ENCODE measurements around the gene LRGUK. TPM values are rescaled to one million over a fixed set of nuclear protein-coding genes. Genes with fewer than 3 reads are reported as not detected.

Gene LRGUK
- total RNA-seq, 1 donor = 0.43 TPM

DNA sequence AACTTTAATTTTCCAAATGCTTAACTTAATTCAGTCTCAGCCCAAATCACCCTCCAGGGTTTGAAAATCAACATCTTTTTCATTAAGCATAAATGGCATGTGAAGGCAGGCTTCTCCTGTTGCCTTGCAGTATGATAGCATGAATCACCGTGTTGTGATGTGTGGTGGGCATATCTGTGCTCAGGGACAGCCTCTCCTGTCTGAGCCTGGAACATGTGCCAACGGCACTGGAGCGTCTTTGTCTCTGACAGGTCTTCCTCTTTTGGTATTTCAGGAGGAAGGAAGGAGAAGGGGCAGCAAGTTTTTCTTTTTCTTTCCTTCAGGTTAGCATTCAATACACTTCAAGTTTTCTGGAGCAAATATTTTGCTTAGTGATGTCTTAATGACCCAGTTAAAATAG is 57.6 kb downstream of the LRGUK start:
- DNase-seq (ENCODE audit: low read depth) = peak; percentile 3
- no peak for TF ChIP-seq CTCF (IDR thresholded peaks at IDR 0.05; ENCODE audit: insufficient read depth, low read depth, low read length)
- H3K4me3 ChIP-seq (ENCODE audit: low read depth, low read length) = no peak overlapping the region

DNA sequence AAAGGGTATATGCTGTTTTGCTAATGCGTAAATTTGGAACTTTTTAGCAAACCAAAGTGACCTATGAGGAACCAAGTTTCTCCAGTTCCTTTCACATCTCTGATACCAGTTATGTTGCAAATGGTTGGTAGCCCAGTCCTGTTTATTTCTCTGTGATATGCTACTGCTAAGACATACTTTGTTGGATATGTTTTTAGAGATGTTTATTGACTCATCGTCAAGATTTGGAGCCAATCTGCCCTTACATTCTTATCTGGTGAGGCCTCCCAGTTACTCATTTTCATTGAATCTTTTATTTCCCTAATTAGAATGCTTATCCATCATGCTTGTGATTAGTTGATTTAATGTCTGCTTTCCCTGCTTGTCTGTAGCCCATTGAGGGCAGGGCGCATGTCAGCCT is 58.9 kb downstream of the LRGUK start:
- no peak overlapping the region for H3K4me3 ChIP-seq (ENCODE audit: low read depth, low read length)
- peak; percentile 31 for DNase-seq (ENCODE audit: low read depth)
- TF ChIP-seq CTCF (IDR thresholded peaks at IDR 0.05; ENCODE audit: insufficient read depth, low read depth, low read length) = no peak

- no peak overlapping the region for H3K4me3 ChIP-seq (ENCODE audit: low read depth, low read length)
- no peak for DNase-seq (ENCODE audit: low read depth)
- TF ChIP-seq CTCF (IDR thresholded peaks at IDR 0.05; ENCODE audit: insufficient read depth, low read depth, low read length) = no peak
Observed at GRCh38 chr7:134186801-134187200, 59.7 kb downstream of the LRGUK start.

DNA sequence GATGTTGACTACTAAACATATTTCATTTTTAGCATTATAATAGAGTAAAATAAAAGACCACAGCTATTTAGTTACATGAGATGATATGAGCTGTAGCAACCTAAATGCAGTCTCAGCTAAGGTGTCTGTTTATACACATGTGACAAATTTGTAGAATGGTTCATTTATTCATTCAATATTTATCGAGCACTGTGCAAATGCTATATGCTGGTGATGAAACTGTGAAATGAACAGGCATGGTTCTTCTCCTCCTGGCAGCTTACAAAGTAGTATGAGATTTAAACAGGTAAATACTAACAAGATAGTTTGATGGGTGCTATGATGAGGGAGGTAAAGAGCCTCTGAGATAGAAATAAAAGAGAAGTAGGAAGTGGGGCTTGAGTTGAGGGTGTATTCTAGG is 60.8 kb downstream of the LRGUK start:
- no peak for DNase-seq (ENCODE audit: low read depth)
- TF ChIP-seq CTCF (IDR thresholded peaks at IDR 0.05; ENCODE audit: insufficient read depth, low read depth, low read length) = no peak
- H3K4me3 ChIP-seq (ENCODE audit: low read depth, low read length) = no peak overlapping the region

DNA sequence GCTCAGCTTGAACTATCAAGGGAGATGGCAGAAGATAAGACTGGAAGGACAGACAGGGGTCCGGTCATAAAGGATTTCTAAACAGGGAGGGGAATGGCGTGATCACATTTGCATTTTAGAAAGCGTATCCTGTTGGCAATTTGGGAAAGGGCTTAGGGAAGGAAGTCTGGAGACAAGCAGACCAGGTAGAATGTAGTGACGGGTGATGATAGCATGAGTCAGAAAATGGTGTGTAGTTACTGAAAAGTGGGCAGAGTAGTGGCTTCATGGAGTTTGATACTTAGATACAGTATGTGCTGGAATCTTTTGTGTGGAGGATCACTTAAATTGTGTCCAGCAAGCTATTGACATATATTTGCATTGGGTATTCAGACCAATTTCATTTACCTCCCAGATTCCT is 61.2 kb downstream of the LRGUK start:
- no peak for TF ChIP-seq CTCF (IDR thresholded peaks at IDR 0.05; ENCODE audit: insufficient read depth, low read depth, low read length)
- DNase-seq (ENCODE audit: low read depth) = no peak
- H3K4me3 ChIP-seq (ENCODE audit: low read depth, low read length) = no peak overlapping the region

GRCh38 chr7:134189559-134189958 is 62.4 kb downstream of the LRGUK start:
- TF ChIP-seq CTCF (IDR thresholded peaks at IDR 0.05; ENCODE audit: insufficient read depth, low read depth, low read length) = no peak
- no peak for DNase-seq (ENCODE audit: low read depth)
- no peak overlapping the region for H3K4me3 ChIP-seq (ENCODE audit: low read depth, low read length)

- no peak for TF ChIP-seq CTCF (IDR thresholded peaks at IDR 0.05; ENCODE audit: insufficient read depth, low read depth, low read length)
- H3K4me3 ChIP-seq (ENCODE audit: low read depth, low read length) = no peak overlapping the region
- DNase-seq (ENCODE audit: low read depth) = peak; percentile 10
Observed at GRCh38 chr7:134191876-134192275, 64.7 kb downstream of the LRGUK start.
